PC-3 (cell line): ENCODE results near the gene MDFIC. TPM values are rescaled to one million over a fixed set of nuclear protein-coding genes. Genes with fewer than 3 reads are reported as not detected.

Source experiments
- ATAC-seq: fragments of 200-7000 bp; cut with Tn5 transposase; 2 replicates; pipeline ENCODE4 v1.9.1; 2020; ENCODE audit warnings: mild to moderate bottlenecking, moderate library complexity
- BruUV-seq: library from RNA; stranded (reverse); fragments of 400-500 nt; replicated peaks from 2 replicates; lab custom pipeline; 2021; lab: Mats Ljungman, UMichigan
- CTCF ChIA-PET: fragments of 300-600 bp; sonication (Branson Sonifier 250); formaldehyde crosslinking; loops from one replicate; lab custom pipeline; 2022; ENCODE audit warnings: antibody characterized with exemption; lab: Charles Lee
- POLR2A ChIA-PET: fragments of 300-600 bp; sonication (Branson Sonifier 250); formaldehyde crosslinking; loops from one replicate; lab custom pipeline; 2022; ENCODE audit warnings: antibody characterized with exemption; ENCODE audit not compliant: unreplicated experiment; lab: Charles Lee
- DNase-seq: peaks from one replicate; pipeline ENCODE4 v3.0.0-alpha.2; 2015
- H2AFZ ChIP-seq: fragments of 300-600 bp; sonication (generic); 2 replicates; pipeline ENCODE4 v1.6.0; 2016; ENCODE audit warnings: antibody characterized with exemption, low read length
- H3F3A ChIP-seq: fragments of 300-600 bp; sonication (generic); one replicate; pipeline ENCODE4 v1.6.0; 2017; ENCODE audit warnings: antibody characterized with exemption, low read length, control low read depth, mild to moderate bottlenecking; ENCODE audit not compliant: unreplicated experiment
- H3K27ac ChIP-seq: fragments of 300-600 bp; sonication (generic); 2 replicates; pipeline ENCODE4 v1.5.1; 2016; ENCODE audit warnings: mild to moderate bottlenecking, low read length
- H3K27me3 ChIP-seq: fragments of 300-600 bp; sonication (generic); 2 replicates; pipeline ENCODE4 v1.6.1; 2016; ENCODE audit warnings: low read length, mixed read lengths
- H3K36me3 ChIP-seq: fragments of 300-600 bp; sonication (generic); 2 replicates; pipeline ENCODE4 v1.6.1; 2016; ENCODE audit warnings: low read depth, mixed run types, low read length, mixed read lengths
- H3K4me1 ChIP-seq: fragments of 300-600 bp; sonication (generic); 2 replicates; pipeline ENCODE4 v1.5.1; 2016; ENCODE audit warnings: low read length; ENCODE audit not compliant: insufficient read depth
- H3K4me2 ChIP-seq: fragments of 300-600 bp; sonication (generic); 2 replicates; pipeline ENCODE4 v1.6.0; 2016; ENCODE audit warnings: low read length
- H3K4me3 ChIP-seq: fragments of 300-600 bp; sonication (generic); 2 replicates; pipeline ENCODE4 v1.5.1; 2016; ENCODE audit warnings: mild to moderate bottlenecking, low read length, mixed read lengths
- H3K79me2 ChIP-seq: fragments of 300-600 bp; sonication (generic); 2 replicates; pipeline ENCODE4 v1.6.1; 2017; ENCODE audit warnings: low read length, mixed read lengths
- H3K9ac ChIP-seq: fragments of 300-600 bp; sonication (generic); 2 replicates; pipeline ENCODE4 v1.6.0; 2016; ENCODE audit warnings: mild to moderate bottlenecking, low read length
- H3K9me2 ChIP-seq: fragments of 300-600 bp; sonication (generic); replicated peaks from 2 replicates; pipeline ENCODE4 v1.6.1; 2016; ENCODE audit warnings: mixed run types, low read length, mixed read lengths
- H3K9me3 ChIP-seq: fragments of 300-600 bp; sonication (generic); 2 replicates; pipeline ENCODE4 v1.6.1; 2016; ENCODE audit warnings: low read length, mixed read lengths
- H4K20me1 ChIP-seq: fragments of 300-600 bp; sonication (generic); 2 replicates; pipeline ENCODE4 v1.6.1; 2016; ENCODE audit warnings: low read length, mixed read lengths
- EZH2 ChIP-seq: fragments of 300-600 bp; sonication (generic); IDR thresholded peaks from one replicate; pipeline ENCODE4 v1.6.1; 2017; ENCODE audit warnings: antibody characterized with exemption, mild to moderate bottlenecking, low read length; ENCODE audit not compliant: unreplicated experiment
- EZH2phosphoT487 ChIP-seq: fragments of 300-600 bp; sonication (generic); IDR thresholded peaks from 2 replicates; pipeline ENCODE4 v1.6.1; 2018; ENCODE audit warnings: mild to moderate bottlenecking, antibody characterized with exemption, low read length, borderline replicate concordance
- intact Hi-C: fragments of 100-400 bp; cut with micrococcal nuclease; formaldehyde crosslinking; loops from 2 replicates; pipeline ENCODE4 v1.9.0; 2023
- total RNA-seq: library from RNA; depleted of rRNA; stranded (reverse); fragments of >200 nt; gene quantifications from 2 replicates; pipeline ENCODE4 v1.2.3, GENCODE V29; 2014
- TF ChIP-seq, protein P1 (sequence below): fragments of 300-600 bp; sonication (generic); conservative IDR thresholded peaks from 2 replicates; pipeline ENCODE4 v1.5.1; 2017; ENCODE audit warnings: antibody characterized with exemption, low read depth, mild to moderate bottlenecking, low read length

The MDFIC gene
- total RNA-seq, 1 experiment from 2014 or later = 33.9 TPM

GRCh38 chr7:114934086-114934485 lies 12.2 kb downstream of the MDFIC start:
- Histone ChIP-seq H3K9ac (no peak overlapping the region), H3K4me3 (no peak overlapping the region), H3K27me3 (no peaks in the 10 kb centered on the region), H2AFZ (no peak overlapping the region), H3K79me2 (peaks cover 43% of the 10 kb centered on the region), H3K9me2 (no peaks in the 10 kb centered on the region), H4K20me1 (no peaks in the 10 kb centered on the region), H3K4me2 (no peak overlapping the region), H3K27ac (no peak overlapping the region), H3K4me1 (0 out of 2 replicates have a peak, but pooled peaks cover 11% of the 10 kb centered on the region), H3K36me3 (no peaks in the 10 kb centered on the region), H3F3A (no peaks in the 10 kb centered on the region), H3K9me3 (no peaks in the 10 kb centered on the region)
- DNase-seq (no peak), ATAC-seq (no peak)
- intact Hi-C loops = loop anchor here (5.0 kb wide), 1 partner anchor 153 kb away; no protein-coding TSS in a partner anchor
- ChIA-PET CTCF (no interaction called here), POLR2A (no interaction called here)
- no TSS peak for BruUV-seq
- TF ChIP-seq, protein P1, sequence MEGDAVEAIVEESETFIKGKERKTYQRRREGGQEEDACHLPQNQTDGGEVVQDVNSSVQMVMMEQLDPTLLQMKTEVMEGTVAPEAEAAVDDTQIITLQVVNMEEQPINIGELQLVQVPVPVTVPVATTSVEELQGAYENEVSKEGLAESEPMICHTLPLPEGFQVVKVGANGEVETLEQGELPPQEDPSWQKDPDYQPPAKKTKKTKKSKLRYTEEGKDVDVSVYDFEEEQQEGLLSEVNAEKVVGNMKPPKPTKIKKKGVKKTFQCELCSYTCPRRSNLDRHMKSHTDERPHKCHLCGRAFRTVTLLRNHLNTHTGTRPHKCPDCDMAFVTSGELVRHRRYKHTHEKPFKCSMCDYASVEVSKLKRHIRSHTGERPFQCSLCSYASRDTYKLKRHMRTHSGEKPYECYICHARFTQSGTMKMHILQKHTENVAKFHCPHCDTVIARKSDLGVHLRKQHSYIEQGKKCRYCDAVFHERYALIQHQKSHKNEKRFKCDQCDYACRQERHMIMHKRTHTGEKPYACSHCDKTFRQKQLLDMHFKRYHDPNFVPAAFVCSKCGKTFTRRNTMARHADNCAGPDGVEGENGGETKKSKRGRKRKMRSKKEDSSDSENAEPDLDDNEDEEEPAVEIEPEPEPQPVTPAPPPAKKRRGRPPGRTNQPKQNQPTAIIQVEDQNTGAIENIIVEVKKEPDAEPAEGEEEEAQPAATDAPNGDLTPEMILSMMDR = no peak
- no peak for TF ChIP-seq EZH2
- no peak for TF ChIP-seq EZH2phosphoT487

DNA sequence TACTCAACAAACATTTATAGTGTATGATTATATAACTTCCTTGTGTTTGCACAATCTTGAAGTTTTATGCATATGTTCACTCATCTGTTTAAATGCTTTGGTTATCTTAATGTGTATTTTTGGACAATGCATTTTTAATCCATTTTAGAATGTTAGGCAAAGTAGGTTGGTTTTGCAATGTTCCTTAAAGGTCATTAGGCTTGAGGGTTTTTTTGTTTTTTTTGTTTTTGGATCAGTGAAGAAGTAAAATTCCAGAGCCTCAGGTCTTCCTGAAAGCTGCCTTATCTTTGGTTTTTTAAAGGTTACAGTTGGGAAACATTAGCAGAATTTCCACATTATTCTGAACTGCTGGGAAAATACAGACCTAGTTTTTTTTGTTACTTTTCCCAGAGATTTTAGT lies 12.8 kb downstream of the MDFIC start:
- ChIA-PET CTCF (no interaction called here), POLR2A (no interaction called here)
- Histone ChIP-seq H3K9me3 (no peaks in the 10 kb centered on the region), H3K9me2 (no peaks in the 10 kb centered on the region), H3K4me3 (no peak overlapping the region), H4K20me1 (no peaks in the 10 kb centered on the region), H3F3A (no peaks in the 10 kb centered on the region), H3K9ac (no peak overlapping the region), H3K4me1 (0 out of 2 replicates have a peak, but pooled peaks cover 11% of the 10 kb centered on the region), H3K4me2 (no peak overlapping the region), H3K27ac (no peak overlapping the region), H3K36me3 (no peaks in the 10 kb centered on the region), H2AFZ (no peak overlapping the region), H3K27me3 (no peaks in the 10 kb centered on the region), H3K79me2 (peaks cover 43% of the 10 kb centered on the region)
- no peak for DNase-seq
- BruUV-seq = no TSS peak
- ATAC-seq = no peak
- intact Hi-C loops = loop anchor here (5.0 kb wide), 1 partner anchor 153 kb away; no protein-coding TSS in a partner anchor
- TF ChIP-seq EZH2 (no peak), EZH2phosphoT487 (no peak)
- TF ChIP-seq, protein P1 = no peak

DNA sequence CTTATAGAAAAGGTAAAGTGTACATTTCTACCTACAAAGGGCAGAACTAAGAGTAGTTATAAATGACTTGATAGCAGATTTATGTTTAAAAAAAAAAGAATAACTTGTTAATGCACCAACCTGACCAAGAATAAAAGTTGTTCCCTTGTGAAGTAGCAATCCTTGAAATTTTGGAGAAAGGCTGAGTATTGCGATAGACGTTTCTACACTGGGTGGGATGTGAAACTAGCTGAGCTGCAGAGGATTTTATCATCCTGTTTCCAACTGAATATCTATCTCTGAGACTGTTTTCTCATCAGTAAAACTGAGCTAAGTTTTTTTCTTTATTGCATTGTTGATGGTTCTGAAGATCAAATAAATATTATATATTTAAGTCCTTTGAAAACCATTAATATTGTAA lies 14.6 kb downstream of the MDFIC start:
- DNase-seq (no peak), ATAC-seq (no peak)
- H3K4me2 ChIP-seq = no peak overlapping the region
- no peaks in the 10 kb centered on the region for H3K9me3 ChIP-seq
- no peaks in the 10 kb centered on the region for H3K9me2 ChIP-seq
- TF ChIP-seq EZH2 = no peak
- no peak for TF ChIP-seq EZH2phosphoT487
- TF ChIP-seq, protein P1 = no peak
- intact Hi-C loops = no loop called here
- no TSS peak for BruUV-seq
- ChIA-PET POLR2A (no interaction called here), CTCF (no interaction called here)
- H3F3A ChIP-seq = no peaks in the 10 kb centered on the region
- H3K27me3 ChIP-seq = no peaks in the 10 kb centered on the region
- H3K79me2 ChIP-seq = peaks cover 33% of the 10 kb centered on the region
- no peak overlapping the region for H2AFZ ChIP-seq
- H3K36me3 ChIP-seq = no peaks in the 10 kb centered on the region
- H3K4me1 ChIP-seq = 0 out of 2 replicates have a peak, but pooled peaks cover 11% of the 10 kb centered on the region
- no peak overlapping the region for H3K4me3 ChIP-seq
- H4K20me1 ChIP-seq = no peaks in the 10 kb centered on the region
- H3K9ac ChIP-seq = no peak overlapping the region
- no peak overlapping the region for H3K27ac ChIP-seq
